HepG2 (cell line): ENCODE data around the gene SMIM14. TPM values are rescaled to one million over a fixed set of nuclear protein-coding genes. Genes with fewer than 3 reads are reported as not detected.

Source experiments
- BCL6 ChIP-seq: IDR thresholded peaks from 2 replicates; pipeline ENCODE4 v1.6.1; 2016; ENCODE audit warnings: missing genetic modification reagents, missing compliant biosample characterization
- BRD4 ChIP-seq: sonication (generic); formaldehyde crosslinking; IDR thresholded peaks from 2 replicates; pipeline ENCODE4 v1.4.0; 2020; ENCODE audit warnings: missing genetic modification reagents
- ETV5 ChIP-seq: IDR thresholded peaks from 2 replicates; pipeline ENCODE4 v1.6.1; 2018; ENCODE audit warnings: missing biosample characterization, missing genetic modification reagents, inconsistent platforms, borderline replicate concordance
- ETV6 ChIP-seq: sonication (generic); formaldehyde crosslinking; conservative IDR thresholded peaks from 2 replicates; pipeline ENCODE4 v1.4.0; 2020; ENCODE audit warnings: missing genetic modification reagents
- HDAC2 ChIP-seq: sonication (generic); formaldehyde crosslinking; IDR thresholded peaks from 2 replicates; pipeline ENCODE4 v1.4.0; 2020; ENCODE audit warnings: missing genetic modification reagents
- HINFP ChIP-seq: sonication (generic); formaldehyde crosslinking; IDR thresholded peaks from 2 replicates; pipeline ENCODE4 v1.4.0; 2020; ENCODE audit warnings: low read depth, mild to moderate bottlenecking, missing genetic modification reagents
- MED1 ChIP-seq: sonication (generic); formaldehyde crosslinking; IDR thresholded peaks from 2 replicates; pipeline ENCODE4 v1.4.0; 2020; ENCODE audit warnings: missing genetic modification reagents
- RBAK ChIP-seq: sonication (generic); formaldehyde crosslinking; IDR thresholded peaks from 2 replicates; pipeline ENCODE4 v1.5.1; 2020; ENCODE audit warnings: mild to moderate bottlenecking, missing genetic modification reagents
- SNAI1 ChIP-seq: sonication (generic); formaldehyde crosslinking; IDR thresholded peaks from 2 replicates; pipeline ENCODE4 v1.5.0; 2020; ENCODE audit warnings: mild to moderate bottlenecking, missing genetic modification reagents, borderline replicate concordance
- SOX13 ChIP-seq, 3 experiments: fragments of 450-650 bp in 1 of 3; sonication (generic) in 1 of 3; formaldehyde crosslinking in 1 of 3; IDR thresholded peaks in 2 of 3; conservative IDR thresholded peaks in 1 of 3; 2 replicates each; pipeline versions ENCODE4 v1.5.0 to v1.6.1; 2016 to 2020; ENCODE audit warnings: antibody characterized with exemption in 1 of 3, mild to moderate bottlenecking in 1 of 3, missing compliant biosample characterization in 1 of 3, missing genetic modification reagents in 1 of 3, moderate library complexity in 1 of 3
- SRSF9 ChIP-seq: fragments of 200-400 bp; formaldehyde crosslinking; IDR thresholded peaks from 2 replicates; pipeline ENCODE4 v1.6.1; 2018; ENCODE audit warnings: borderline replicate concordance, mild to moderate bottlenecking, low read depth, low read length; ENCODE audit not compliant: insufficient read depth, poor library complexity, severe bottlenecking
- SSRP1 ChIP-seq: IDR thresholded peaks from 2 replicates; pipeline ENCODE4 v1.6.1; 2016; ENCODE audit warnings: control low read depth
- TEAD2 ChIP-seq: sonication (generic); formaldehyde crosslinking; IDR thresholded peaks from 2 replicates; pipeline ENCODE4 v1.9.0; 2021; ENCODE audit warnings: missing genetic modification reagents
- THAP8 ChIP-seq: sonication (generic); formaldehyde crosslinking; IDR thresholded peaks from 2 replicates; pipeline ENCODE4 v1.5.1; 2020; ENCODE audit warnings: missing genetic modification reagents, mild to moderate bottlenecking, borderline replicate concordance
- YY1 ChIP-seq: IDR thresholded peaks from 2 replicates; pipeline ENCODE4 v1.6.1; 2011; ENCODE audit warnings: low read length, low read depth, moderate library complexity, mild to moderate bottlenecking; ENCODE audit not compliant: insufficient read depth, insufficient replicate concordance
- ZFP82 ChIP-seq: sonication (generic); formaldehyde crosslinking; IDR thresholded peaks from 2 replicates; pipeline ENCODE4 v1.5.1; 2020; ENCODE audit warnings: mild to moderate bottlenecking, missing genetic modification reagents, borderline replicate concordance
- ZNF138 ChIP-seq: sonication (generic); formaldehyde crosslinking; IDR thresholded peaks from 2 replicates; pipeline ENCODE4 v1.5.0; 2020; ENCODE audit warnings: mild to moderate bottlenecking, low read depth, missing genetic modification reagents
- ZNF253 ChIP-seq: sonication (generic); formaldehyde crosslinking; IDR thresholded peaks from 2 replicates; pipeline ENCODE4 v1.8.0; 2022; ENCODE audit warnings: mild to moderate bottlenecking, missing genetic modification reagents, borderline replicate concordance
- ZNF34 ChIP-seq: sonication (generic); formaldehyde crosslinking; IDR thresholded peaks from 2 replicates; pipeline ENCODE4 v1.4.0; 2020; ENCODE audit warnings: mild to moderate bottlenecking, missing genetic modification reagents, borderline replicate concordance
- ZNF543 ChIP-seq: sonication (generic); formaldehyde crosslinking; IDR thresholded peaks from 2 replicates; pipeline ENCODE4 v1.4.0; 2020; ENCODE audit warnings: mild to moderate bottlenecking, missing genetic modification reagents
- ZNF747 ChIP-seq: sonication (generic); formaldehyde crosslinking; IDR thresholded peaks from 2 replicates; pipeline ENCODE4 v1.8.1; 2023; ENCODE audit warnings: missing genetic modification reagents, mild to moderate bottlenecking, borderline replicate concordance
- polyA plus RNA-seq, 8 experiments: library from polyadenylated mRNA; depleted of rRNA in 3 of 8; stranded (reverse) in 7 of 8; unstranded in 1 of 8; fragments of >200 nt; fragmentation: Illumina TruSeq in 4 of 8; extraction: Trizol in 4 of 8; gene quantifications; 2 replicates each; pipeline versions ENCODE4 v1.2.1 to v1.2.3, GENCODE V29; 2011 to 2016; ENCODE audit warnings: low read depth in 4 of 8, missing spikeins in 1 of 8, mixed read lengths in 1 of 8; ENCODE audit not compliant: insufficient read depth in 1 of 8
- total RNA-seq, 5 experiments: library from RNA; depleted of rRNA; stranded (reverse); fragments of >200 nt; fragmentation: Illumina TruSeq; extraction: Trizol; gene quantifications; 2 replicates each; pipeline ENCODE4 v1.2.3, GENCODE V29; 2016; ENCODE audit warnings: low read depth in 1 of 5
- TF ChIP-seq, protein P1 (sequence below): sonication (generic); IDR thresholded peaks from 2 replicates; pipeline ENCODE4 v1.6.1; 2016; ENCODE audit warnings: low read depth, borderline replicate concordance
- TF ChIP-seq, protein P2 (sequence below): IDR thresholded peaks from 2 replicates; pipeline ENCODE4 v1.6.1; 2012; ENCODE audit warnings: inconsistent platforms
- TF ChIP-seq, protein P3 (sequence below): sonication (generic); formaldehyde crosslinking; IDR thresholded peaks from 2 replicates; pipeline ENCODE4 v1.4.0; 2020; ENCODE audit warnings: missing genetic modification reagents, low read depth, mild to moderate bottlenecking, borderline replicate concordance
- TF ChIP-seq, protein P4 (sequence below): sonication (generic); formaldehyde crosslinking; IDR thresholded peaks from 2 replicates; pipeline ENCODE4 v1.4.0; 2020; ENCODE audit warnings: missing genetic modification reagents

Gene SMIM14
- total and polyA plus RNA-seq, 2 of the 13 experiments (the other 11 are each of a cell fraction or from before 2014, with no cell fraction given), result 16.3 to 28.1 TPM

- TF ChIP-seq, protein P1, sequence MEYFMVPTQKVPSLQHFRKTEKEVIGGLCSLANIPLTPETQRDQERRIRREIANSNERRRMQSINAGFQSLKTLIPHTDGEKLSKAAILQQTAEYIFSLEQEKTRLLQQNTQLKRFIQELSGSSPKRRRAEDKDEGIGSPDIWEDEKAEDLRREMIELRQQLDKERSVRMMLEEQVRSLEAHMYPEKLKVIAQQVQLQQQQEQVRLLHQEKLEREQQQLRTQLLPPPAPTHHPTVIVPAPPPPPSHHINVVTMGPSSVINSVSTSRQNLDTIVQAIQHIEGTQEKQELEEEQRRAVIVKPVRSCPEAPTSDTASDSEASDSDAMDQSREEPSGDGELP, result no peak
- TF ChIP-seq ZNF138 (no peak), HDAC2 (peak; percentile 26; the same call in 1 of the 2 replicates), TEAD2 (CRISPR knock-in tag) (no peak), ETV6 (CRISPR knock-in tag) (no peak), SNAI1 (CRISPR knock-in tag) (no peak), SOX13 (IDR thresholded peaks at IDR 0.05) (no peak), SOX13 (CRISPR knock-in tag; conservative IDR thresholded peaks at IDR 0.05 in 1 of 2, IDR thresholded peaks at IDR 0.05 in 1 of 2) (peak in 1 of 2 experiments; percentile 52; a peak in 2 of 4 replicates), BRD4 (CRISPR knock-in tag) (no peak), SSRP1 (CRISPR knock-in tag) (no peak), YY1 (no peak), ZNF34 (CRISPR knock-in tag) (no peak), ETV5 (CRISPR knock-in tag) (no peak; the same call in 1 of the 2 replicates), SRSF9 (no peak), ZNF747 (CRISPR knock-in tag) (no peak), ZNF253 (CRISPR knock-in tag) (no peak), ZNF543 (CRISPR knock-in tag) (no peak), HINFP (CRISPR knock-in tag) (no peak), RBAK (CRISPR knock-in tag) (no peak), MED1 (peak; percentile 59), THAP8 (CRISPR knock-in tag) (no peak), ZFP82 (no peak), BCL6 (CRISPR knock-in tag) (0 out of 2 replicates have a peak, but pooled peaks have one; percentile 16)
- TF ChIP-seq, protein P2, sequence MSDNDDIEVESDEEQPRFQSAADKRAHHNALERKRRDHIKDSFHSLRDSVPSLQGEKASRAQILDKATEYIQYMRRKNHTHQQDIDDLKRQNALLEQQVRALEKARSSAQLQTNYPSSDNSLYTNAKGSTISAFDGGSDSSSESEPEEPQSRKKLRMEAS, result 0 out of 2 replicates have a peak, but pooled peaks have one; percentile 24
- TF ChIP-seq, protein P3, sequence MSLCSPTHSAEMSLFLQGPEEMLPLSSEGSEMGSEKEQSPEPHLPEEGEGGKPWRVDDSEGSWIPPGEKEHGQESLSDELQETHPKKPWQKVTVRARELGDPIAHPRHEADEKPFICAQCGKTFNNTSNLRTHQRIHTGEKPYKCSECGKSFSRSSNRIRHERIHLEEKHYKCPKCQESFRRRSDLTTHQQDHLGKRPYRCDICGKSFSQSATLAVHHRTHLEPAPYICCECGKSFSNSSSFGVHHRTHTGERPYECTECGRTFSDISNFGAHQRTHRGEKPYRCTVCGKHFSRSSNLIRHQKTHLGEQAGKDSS (CRISPR knock-in tag), result no peak
- TF ChIP-seq, protein P4, sequence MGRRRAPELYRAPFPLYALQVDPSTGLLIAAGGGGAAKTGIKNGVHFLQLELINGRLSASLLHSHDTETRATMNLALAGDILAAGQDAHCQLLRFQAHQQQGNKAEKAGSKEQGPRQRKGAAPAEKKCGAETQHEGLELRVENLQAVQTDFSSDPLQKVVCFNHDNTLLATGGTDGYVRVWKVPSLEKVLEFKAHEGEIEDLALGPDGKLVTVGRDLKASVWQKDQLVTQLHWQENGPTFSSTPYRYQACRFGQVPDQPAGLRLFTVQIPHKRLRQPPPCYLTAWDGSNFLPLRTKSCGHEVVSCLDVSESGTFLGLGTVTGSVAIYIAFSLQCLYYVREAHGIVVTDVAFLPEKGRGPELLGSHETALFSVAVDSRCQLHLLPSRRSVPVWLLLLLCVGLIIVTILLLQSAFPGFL (CRISPR knock-in tag), result no peak
Measured at GRCh38 chr4:39649639-39650265, 11.1 kb upstream of the SMIM14 start (continued).
